OCI-LY1 (cell line): ENCODE results near the gene TCP11L1.
A peak's percentile ranks its signal among the peaks of the same experiment; 100 is the strongest.

Experiments used
- H2AFZ ChIP-seq: fragments of 200-600 bp; sonication (generic), shearing (Covaris generic); 2 replicates; pipeline ENCODE4 v1.6.0; 2014; ENCODE audit warnings: antibody characterized with exemption, mild to moderate bottlenecking, low read length
- H3F3A ChIP-seq: fragments of 200-600 bp; sonication (generic), shearing (Covaris generic); 2 replicates; pipeline ENCODE4 v1.6.0; 2014; ENCODE audit warnings: mild to moderate bottlenecking, antibody characterized with exemption, low read length, moderate library complexity; ENCODE audit not compliant: insufficient read depth
- H3K27ac ChIP-seq: fragments of 200-600 bp; sonication (generic); 2 replicates; pipeline ENCODE4 v1.5.1; 2014; ENCODE audit warnings: low read length, mixed run types, mild to moderate bottlenecking, low read depth; ENCODE audit not compliant: poor library complexity, severe bottlenecking
- H3K27me3 ChIP-seq: fragments of 200-600 bp; sonication (generic); 2 replicates; pipeline ENCODE4 v1.6.0; 2014; ENCODE audit warnings: antibody characterized with exemption, mild to moderate bottlenecking, low read length, moderate library complexity; ENCODE audit not compliant: insufficient read depth
- H3K36me3 ChIP-seq: fragments of 200-600 bp; sonication (generic); 2 replicates; pipeline ENCODE4 v1.6.1; 2014; ENCODE audit warnings: mild to moderate bottlenecking, antibody characterized with exemption, low read length, moderate library complexity, mixed read lengths; ENCODE audit not compliant: insufficient read depth
- H3K4me1 ChIP-seq: fragments of 200-600 bp; sonication (generic); 2 replicates; pipeline ENCODE4 v1.5.1; 2014; ENCODE audit warnings: mild to moderate bottlenecking, low read length, moderate library complexity; ENCODE audit not compliant: insufficient read depth, severe bottlenecking
- H3K4me2 ChIP-seq: fragments of 200-600 bp; sonication (generic), shearing (Covaris generic); 2 replicates; pipeline ENCODE4 v1.6.1; 2014; ENCODE audit warnings: low read length
- H3K4me3 ChIP-seq: fragments of 200-600 bp; sonication (generic); 2 replicates; pipeline ENCODE4 v1.5.1; 2014; ENCODE audit warnings: low read length, low read depth, mild to moderate bottlenecking, mixed read lengths; ENCODE audit not compliant: poor library complexity, severe bottlenecking
- H3K79me2 ChIP-seq: fragments of 200-600 bp; shearing (Covaris generic); 2 replicates; pipeline ENCODE4 v1.6.1; 2016; ENCODE audit warnings: mixed run types, low read length, mixed read lengths; ENCODE audit not compliant: insufficient read depth
- H3K9ac ChIP-seq: fragments of 200-600 bp; sonication (generic), shearing (Covaris generic); 2 replicates; pipeline ENCODE4 v1.6.1; 2014; ENCODE audit warnings: mild to moderate bottlenecking, low read length, mixed read lengths
- H3K9me2 ChIP-seq: fragments of 200-600 bp; sonication (generic), shearing (Covaris generic); 2 replicates; pipeline ENCODE4 v1.6.1; 2014; ENCODE audit warnings: low read depth, mild to moderate bottlenecking, low read length, mixed read lengths
- H3K9me3 ChIP-seq: fragments of 200-600 bp; shearing (Covaris generic); 2 replicates; pipeline ENCODE4 v1.6.1; 2014; ENCODE audit warnings: low read length, mixed read lengths
- H4K20me1 ChIP-seq: fragments of 200-600 bp; sonication (generic), shearing (Covaris generic); 2 replicates; pipeline ENCODE4 v1.6.0; 2016; ENCODE audit warnings: mild to moderate bottlenecking, low read length; ENCODE audit not compliant: insufficient read depth
- EZH2 ChIP-seq: fragments of 200-600 bp; sonication (generic), shearing (Covaris generic); IDR thresholded peaks from 2 replicates; pipeline ENCODE4 v1.8.0; 2017; ENCODE audit warnings: borderline replicate concordance, mixed run types, mild to moderate bottlenecking, antibody characterized with exemption, low read length, moderate library complexity, mixed read lengths
- TF ChIP-seq, protein P1 (sequence below): fragments of 200-600 bp; sonication (generic), shearing (Covaris generic); IDR thresholded peaks from 2 replicates; pipeline ENCODE4 v1.5.1; 2017; ENCODE audit warnings: mild to moderate bottlenecking, antibody characterized with exemption, low read length, moderate library complexity, mixed read lengths

TCP11L1 gene

GRCh38 chr11:33064033-33064825 is 24.9 kb downstream of the TCP11L1 start:
- no peaks in the 10 kb centered on the region for H4K20me1 ChIP-seq
- no peaks in the 10 kb centered on the region for H3F3A ChIP-seq
- no peaks in the 10 kb centered on the region for H3K9me2 ChIP-seq
- TF ChIP-seq, protein P1, sequence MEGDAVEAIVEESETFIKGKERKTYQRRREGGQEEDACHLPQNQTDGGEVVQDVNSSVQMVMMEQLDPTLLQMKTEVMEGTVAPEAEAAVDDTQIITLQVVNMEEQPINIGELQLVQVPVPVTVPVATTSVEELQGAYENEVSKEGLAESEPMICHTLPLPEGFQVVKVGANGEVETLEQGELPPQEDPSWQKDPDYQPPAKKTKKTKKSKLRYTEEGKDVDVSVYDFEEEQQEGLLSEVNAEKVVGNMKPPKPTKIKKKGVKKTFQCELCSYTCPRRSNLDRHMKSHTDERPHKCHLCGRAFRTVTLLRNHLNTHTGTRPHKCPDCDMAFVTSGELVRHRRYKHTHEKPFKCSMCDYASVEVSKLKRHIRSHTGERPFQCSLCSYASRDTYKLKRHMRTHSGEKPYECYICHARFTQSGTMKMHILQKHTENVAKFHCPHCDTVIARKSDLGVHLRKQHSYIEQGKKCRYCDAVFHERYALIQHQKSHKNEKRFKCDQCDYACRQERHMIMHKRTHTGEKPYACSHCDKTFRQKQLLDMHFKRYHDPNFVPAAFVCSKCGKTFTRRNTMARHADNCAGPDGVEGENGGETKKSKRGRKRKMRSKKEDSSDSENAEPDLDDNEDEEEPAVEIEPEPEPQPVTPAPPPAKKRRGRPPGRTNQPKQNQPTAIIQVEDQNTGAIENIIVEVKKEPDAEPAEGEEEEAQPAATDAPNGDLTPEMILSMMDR = no peak
- no peak for TF ChIP-seq EZH2
- H3K4me2 ChIP-seq = peak overlapping the region; percentile 15; the same call in 1 of the 2 replicates
- no peaks in the 10 kb centered on the region for H3K27me3 ChIP-seq
- no peaks in the 10 kb centered on the region for H3K9me3 ChIP-seq
- H3K4me1 ChIP-seq = peaks cover 20% of the 10 kb centered on the region
- no peak overlapping the region for H3K9ac ChIP-seq
- H3K4me3 ChIP-seq = no peak overlapping the region
- peak overlapping the region; percentile 13 for H3K27ac ChIP-seq
- peaks cover 53% of the 10 kb centered on the region; the same call in 1 of the 2 replicates for H3K36me3 ChIP-seq
- no peak overlapping the region for H2AFZ ChIP-seq
- no peaks in the 10 kb centered on the region for H3K79me2 ChIP-seq

- no peak overlapping the region for H3K4me3 ChIP-seq
- H3K27me3 ChIP-seq = no peaks in the 10 kb centered on the region
- no peak overlapping the region for H3K9ac ChIP-seq
- H3K9me3 ChIP-seq = no peaks in the 10 kb centered on the region
- no peaks in the 10 kb centered on the region for H4K20me1 ChIP-seq
- peaks cover 50% of the 10 kb centered on the region; the same call in 1 of the 2 replicates for H3K36me3 ChIP-seq
- H3K4me2 ChIP-seq = peak overlapping the region; percentile 15; the same call in 1 of the 2 replicates
- no peak for TF ChIP-seq EZH2
- TF ChIP-seq, protein P1 = no peak
- H3F3A ChIP-seq = no peaks in the 10 kb centered on the region
- H3K79me2 ChIP-seq = no peaks in the 10 kb centered on the region
- peaks cover 20% of the 10 kb centered on the region for H3K4me1 ChIP-seq
- H3K9me2 ChIP-seq = no peaks in the 10 kb centered on the region
- no peak overlapping the region for H2AFZ ChIP-seq
- H3K27ac ChIP-seq = peak overlapping the region; percentile 13
Measured at GRCh38 chr11:33064866-33065265, 25.5 kb downstream of the TCP11L1 start.

GRCh38 chr11:33065445-33066178 is 26.2 kb downstream of the TCP11L1 start:
- no peaks in the 10 kb centered on the region for H3F3A ChIP-seq
- no peaks in the 10 kb centered on the region for H4K20me1 ChIP-seq
- TF ChIP-seq, protein P1 = peak; percentile 91
- no peak for TF ChIP-seq EZH2
- H3K9me2 ChIP-seq = no peaks in the 10 kb centered on the region
- H3K4me3 ChIP-seq = no peak overlapping the region
- H3K4me1 ChIP-seq = peaks cover 20% of the 10 kb centered on the region
- peaks cover 48% of the 10 kb centered on the region; the same call in 1 of the 2 replicates for H3K36me3 ChIP-seq
- no peaks in the 10 kb centered on the region for H3K9me3 ChIP-seq
- no peak overlapping the region for H2AFZ ChIP-seq
- no peaks in the 10 kb centered on the region for H3K79me2 ChIP-seq
- H3K4me2 ChIP-seq = no peak overlapping the region
- no peaks in the 10 kb centered on the region for H3K27me3 ChIP-seq
- no peak overlapping the region for H3K9ac ChIP-seq
- no peak overlapping the region for H3K27ac ChIP-seq
